Adipocyte (in vitro differentiated cells): ENCODE measurements around the gene HEXD.
"Not testable (repeated sequence)": the region's sequence is repeated elsewhere in the genome, so short reads cannot be mapped to it uniquely, and the experiment has no call there.

Source experiments
- DNase-seq: peaks from one replicate; pipeline ENCODE4 v3.0.0-alpha.2; 2015; ENCODE audit warnings: low read depth
- H3K27me3 ChIP-seq: replicated peaks from 2 replicates; pipeline ENCODE4 v1.7.0; 2013; ENCODE audit warnings: mild to moderate bottlenecking, low read length, moderate library complexity; ENCODE audit not compliant: control insufficient read depth, insufficient read depth
- H3K36me3 ChIP-seq: 2 replicates; pipeline ENCODE4 v1.7.0; 2013; ENCODE audit warnings: low read length, mild to moderate bottlenecking, moderate library complexity; ENCODE audit not compliant: control insufficient read depth, insufficient read depth, severe bottlenecking
- H3K4me1 ChIP-seq: 2 replicates; pipeline ENCODE4 v1.7.0; 2013; ENCODE audit warnings: mild to moderate bottlenecking, low read length, moderate library complexity; ENCODE audit not compliant: control insufficient read depth, insufficient read depth
- H3K4me3 ChIP-seq: 2 replicates; pipeline ENCODE4 v1.7.0; 2013; ENCODE audit warnings: mild to moderate bottlenecking, low read length, moderate library complexity
- H3K9ac ChIP-seq: 2 replicates; pipeline ENCODE4 v1.7.0; 2013; ENCODE audit warnings: mild to moderate bottlenecking, low read length, moderate library complexity
- H3K9me3 ChIP-seq: 2 replicates; pipeline ENCODE4 v1.7.0; 2013; ENCODE audit warnings: mild to moderate bottlenecking, low read length, moderate library complexity; ENCODE audit not compliant: control insufficient read depth

The HEXD gene

DNA sequence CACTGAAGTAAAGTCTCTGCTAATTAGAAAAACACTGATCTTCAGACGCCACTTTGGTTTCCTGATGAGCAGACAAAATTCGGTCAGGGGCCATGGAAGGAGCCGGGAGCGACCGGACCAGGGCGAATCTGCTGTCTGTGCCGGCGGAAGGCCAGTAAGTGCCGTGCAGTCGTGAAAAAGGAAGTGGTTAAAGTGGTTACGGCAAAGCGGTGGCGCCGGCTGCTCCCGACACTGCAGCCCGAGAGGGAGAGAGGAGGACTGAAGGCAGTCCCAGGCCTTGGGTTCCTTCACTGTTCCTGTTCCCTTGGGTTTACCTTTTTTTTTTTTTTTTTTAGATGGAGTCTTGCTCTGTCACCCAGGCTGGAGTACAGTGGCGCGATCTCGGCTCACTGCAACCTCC is 17.3 kb upstream of the HEXD start:
- H3K4me1 ChIP-seq, result peaks cover 40% of the 10 kb centered on the region
- H3K36me3 ChIP-seq, result peaks cover 9% of the 10 kb centered on the region
- H3K9ac ChIP-seq, result no peak overlapping the region
- H3K9me3 ChIP-seq, result no peaks in the 10 kb centered on the region
- no peak for DNase-seq
- H3K27me3 ChIP-seq, result no peaks in the 10 kb centered on the region
- H3K4me3 ChIP-seq, result no peak overlapping the region

DNA sequence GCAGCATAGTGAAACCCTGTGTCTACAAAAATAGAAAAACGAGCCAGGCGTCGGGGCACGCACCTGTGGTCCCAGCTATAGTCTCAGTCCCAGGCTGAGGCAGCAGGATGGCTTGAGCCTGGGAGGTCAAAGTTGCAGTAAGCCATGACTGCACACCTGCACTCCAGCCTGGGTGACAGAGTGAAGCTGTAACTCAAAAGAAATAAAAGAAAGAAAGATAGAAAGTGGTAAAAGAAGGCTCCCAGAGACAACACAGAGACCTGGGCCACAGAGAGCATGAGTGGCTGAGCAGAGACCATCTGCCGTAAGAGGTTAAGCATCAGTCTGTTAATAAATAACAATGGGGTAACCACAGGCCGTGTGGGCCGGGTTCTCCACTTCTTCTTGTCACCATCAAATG is 15.3 kb upstream of the HEXD start:
- peaks cover 22% of the 10 kb centered on the region for H3K4me1 ChIP-seq
- no peaks in the 10 kb centered on the region for H3K9me3 ChIP-seq
- H3K9ac ChIP-seq, result no peak overlapping the region
- DNase-seq, result no peak
- peaks cover 9% of the 10 kb centered on the region for H3K36me3 ChIP-seq
- no peaks in the 10 kb centered on the region for H3K27me3 ChIP-seq
- no peak overlapping the region for H3K4me3 ChIP-seq

DNA sequence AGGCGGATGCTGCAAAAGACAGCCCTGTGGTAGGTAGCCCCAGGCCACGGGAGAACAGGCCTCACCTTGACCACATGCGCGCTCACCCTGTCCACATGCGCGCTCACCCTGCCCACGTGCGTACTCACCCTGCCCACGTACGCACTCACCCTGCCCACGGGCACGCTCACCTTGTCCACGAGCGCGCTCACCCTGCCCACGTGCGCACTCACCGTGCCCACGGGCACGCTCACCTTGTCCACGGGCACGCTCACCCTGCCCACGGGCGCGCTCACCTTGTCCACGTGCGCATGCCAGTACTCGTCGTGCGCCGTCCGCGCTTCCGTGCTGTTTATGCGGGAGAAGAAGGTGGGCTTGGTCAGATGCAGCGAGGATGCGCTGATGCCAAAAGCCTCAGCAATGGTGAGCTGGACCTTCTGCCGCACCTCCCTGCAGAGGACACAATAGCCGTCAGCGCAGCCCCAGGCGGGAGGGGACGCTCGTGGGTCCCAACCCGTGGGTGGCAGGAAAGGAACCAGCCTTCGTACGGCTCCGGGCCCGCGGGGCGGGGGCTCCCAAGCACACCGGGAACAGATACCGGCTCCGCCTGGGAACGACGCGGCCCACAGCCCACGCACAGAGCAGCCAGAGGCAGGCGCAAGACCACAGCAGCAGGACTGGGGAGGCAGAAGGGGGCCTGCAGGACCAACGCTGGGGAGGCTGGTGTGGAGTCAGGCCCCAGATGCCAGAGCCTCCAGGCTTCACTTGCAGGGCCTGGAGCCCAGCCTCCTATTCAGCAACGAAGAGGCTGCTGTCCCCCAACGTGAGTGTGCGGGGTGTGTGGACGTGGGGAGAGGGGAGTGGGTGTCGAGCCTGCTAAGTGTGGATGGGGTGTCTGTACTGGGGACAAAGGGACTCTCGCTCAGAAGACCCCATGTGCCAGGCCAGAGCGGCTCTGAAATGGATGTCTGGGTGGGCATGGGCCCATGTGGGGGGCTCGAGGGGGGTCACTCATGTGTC is 14.2 kb upstream of the HEXD start:
- Histone ChIP-seq H3K9me3 (no peaks in the 10 kb centered on the region), H3K27me3 (no peaks in the 10 kb centered on the region), H3K9ac (no peak overlapping the region), H3K36me3 (peaks cover 9% of the 10 kb centered on the region), H3K4me3 (no peak overlapping the region), H3K4me1 (peaks cover 14% of the 10 kb centered on the region)
- no peak for DNase-seq

DNA sequence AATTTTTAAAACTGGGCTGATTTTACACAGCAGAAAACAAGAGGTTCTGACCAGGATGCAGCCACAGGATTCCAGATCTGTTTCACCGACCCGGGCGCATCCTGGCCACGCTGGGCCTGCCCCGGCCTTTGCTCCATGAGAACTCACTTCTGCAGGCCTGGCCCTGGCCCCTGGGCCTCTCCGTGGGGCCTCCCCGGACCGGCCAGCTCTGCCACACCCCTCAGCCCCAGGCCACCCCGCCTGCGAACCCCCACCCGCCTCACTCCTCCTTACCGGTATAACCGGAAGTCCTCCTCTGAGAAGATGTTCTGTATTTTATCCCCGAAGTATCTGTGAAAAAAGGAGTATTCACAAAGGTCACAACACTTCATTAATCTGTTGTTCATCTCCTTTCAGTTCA is 13.1 kb upstream of the HEXD start:
- H3K9ac ChIP-seq, result no peak overlapping the region
- H3K36me3 ChIP-seq, result peaks cover 9% of the 10 kb centered on the region
- no peaks in the 10 kb centered on the region for H3K27me3 ChIP-seq
- no peak overlapping the region for H3K4me3 ChIP-seq
- H3K9me3 ChIP-seq, result no peaks in the 10 kb centered on the region
- H3K4me1 ChIP-seq, result peaks cover 3% of the 10 kb centered on the region
- DNase-seq, result no peak

DNA sequence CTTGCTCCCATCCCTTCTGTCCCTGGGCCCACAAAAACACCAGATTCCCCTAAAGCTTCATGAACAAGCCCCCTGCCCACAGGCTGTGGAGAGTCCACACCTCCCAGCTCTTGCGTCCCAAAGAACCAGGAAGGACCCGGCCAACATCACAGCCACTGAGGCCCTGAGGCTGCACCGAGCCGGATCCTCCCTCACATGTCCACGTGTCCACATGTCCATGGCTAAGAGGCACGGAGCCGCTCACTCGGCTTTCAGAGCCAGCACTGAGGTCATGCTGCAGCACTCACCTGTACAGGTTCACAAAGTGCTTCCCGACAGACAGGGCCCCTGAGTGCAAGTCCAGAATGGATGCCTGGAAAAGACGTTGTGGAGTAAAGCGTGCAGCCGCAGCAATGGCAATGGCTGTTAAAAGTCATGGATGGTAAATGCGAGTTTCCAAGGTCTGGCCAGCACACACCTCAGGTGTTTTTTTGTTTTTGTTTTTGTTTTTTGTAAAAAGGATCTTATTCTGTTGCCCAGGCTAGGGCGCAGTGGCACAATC is 11.9 kb upstream of the HEXD start:
- no peak for DNase-seq
- Histone ChIP-seq H3K27me3 (no peaks in the 10 kb centered on the region), H3K9ac (no peak overlapping the region), H3K36me3 (peaks cover 9% of the 10 kb centered on the region), H3K4me1 (no peaks in the 10 kb centered on the region), H3K4me3 (no peak overlapping the region), H3K9me3 (no peaks in the 10 kb centered on the region)

DNA sequence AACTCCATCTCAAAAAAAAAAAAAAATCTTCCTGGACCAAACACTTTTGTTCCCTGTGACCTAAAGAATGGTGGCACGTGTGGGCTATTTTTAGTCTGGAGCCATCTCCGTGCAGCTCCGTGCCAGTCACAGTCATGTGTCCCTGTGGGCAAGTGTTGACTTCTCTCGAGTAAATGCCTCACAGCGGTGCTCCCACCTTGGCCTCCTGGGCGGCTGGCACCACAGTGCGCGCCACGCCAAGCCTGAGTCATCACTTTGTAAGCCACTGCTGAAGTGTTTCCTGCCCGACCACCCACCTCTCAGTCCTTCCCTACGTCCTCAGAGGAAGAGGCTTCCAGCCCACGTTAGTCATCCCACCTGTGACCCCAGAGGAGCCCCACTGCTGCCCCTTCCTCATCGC is 10.9 kb upstream of the HEXD start:
- H3K36me3 ChIP-seq, result peaks cover 9% of the 10 kb centered on the region
- H3K4me1 ChIP-seq, result no peaks in the 10 kb centered on the region
- no peaks in the 10 kb centered on the region for H3K27me3 ChIP-seq
- no peaks in the 10 kb centered on the region for H3K9me3 ChIP-seq
- no peak overlapping the region for H3K9ac ChIP-seq
- no peak overlapping the region for H3K4me3 ChIP-seq
- no peak for DNase-seq

DNA sequence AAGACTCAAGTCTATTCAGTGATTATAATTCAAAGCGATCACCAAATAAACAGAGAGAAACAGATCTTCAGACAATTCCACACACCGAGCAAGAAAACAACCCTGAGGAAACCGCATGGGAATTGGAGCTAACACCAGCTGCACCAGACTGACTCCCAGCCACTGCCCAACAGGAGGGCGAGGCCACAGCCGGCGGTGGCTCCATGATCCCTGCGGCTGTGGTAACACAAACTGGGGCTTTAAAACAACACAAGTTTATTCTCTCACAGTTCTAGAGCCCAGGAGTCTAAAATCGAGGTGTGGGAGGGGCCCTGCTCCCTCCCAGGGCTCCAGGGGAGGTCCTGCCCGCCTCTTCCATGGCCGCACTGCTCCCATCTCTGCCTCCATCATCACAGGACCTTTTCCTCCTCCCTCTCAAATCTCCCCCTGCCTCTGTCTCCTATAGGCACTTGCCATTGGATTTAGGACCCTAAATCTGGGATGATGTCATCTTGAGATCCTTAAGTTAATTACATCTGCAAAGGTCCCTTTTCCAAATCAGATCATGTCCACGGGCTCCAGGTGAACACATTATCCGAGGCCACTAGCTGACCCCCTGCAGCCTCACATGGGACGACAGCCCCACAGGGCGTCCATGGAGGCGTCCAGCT is 9.7 kb upstream of the HEXD start:
- no peaks in the 10 kb centered on the region for H3K4me1 ChIP-seq
- no peaks in the 10 kb centered on the region for H3K27me3 ChIP-seq
- H3K9ac ChIP-seq, result no peak overlapping the region
- H3K9me3 ChIP-seq, result no peaks in the 10 kb centered on the region
- H3K36me3 ChIP-seq, result peaks cover 9% of the 10 kb centered on the region
- H3K4me3 ChIP-seq, result no peak overlapping the region
- no peak for DNase-seq

DNA sequence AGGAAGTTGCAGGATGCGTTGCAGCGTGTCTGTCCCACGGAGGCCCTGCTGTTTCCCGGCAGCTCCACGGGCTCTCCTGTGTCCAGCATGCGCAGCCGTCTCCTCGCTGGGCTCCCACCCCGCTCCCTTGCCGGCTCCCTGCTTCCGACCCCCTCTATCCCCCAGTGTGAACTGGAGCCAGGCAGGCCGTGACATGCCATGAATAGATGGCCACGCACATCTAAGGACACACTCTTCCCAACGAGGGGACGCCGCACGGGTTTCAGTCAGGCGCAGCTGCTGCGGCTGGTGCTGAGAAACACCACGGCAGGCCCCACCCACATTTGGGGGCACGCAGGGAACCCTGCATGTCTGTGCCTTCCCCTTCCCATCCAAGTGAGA is 9.2 kb upstream of the HEXD start:
- Histone ChIP-seq H3K36me3 (peaks cover 4% of the 10 kb centered on the region), H3K4me1 (no peaks in the 10 kb centered on the region), H3K27me3 (no peaks in the 10 kb centered on the region), H3K4me3 (no peak overlapping the region), H3K9ac (no peak overlapping the region), H3K9me3 (no peaks in the 10 kb centered on the region)
- no peak for DNase-seq

DNA sequence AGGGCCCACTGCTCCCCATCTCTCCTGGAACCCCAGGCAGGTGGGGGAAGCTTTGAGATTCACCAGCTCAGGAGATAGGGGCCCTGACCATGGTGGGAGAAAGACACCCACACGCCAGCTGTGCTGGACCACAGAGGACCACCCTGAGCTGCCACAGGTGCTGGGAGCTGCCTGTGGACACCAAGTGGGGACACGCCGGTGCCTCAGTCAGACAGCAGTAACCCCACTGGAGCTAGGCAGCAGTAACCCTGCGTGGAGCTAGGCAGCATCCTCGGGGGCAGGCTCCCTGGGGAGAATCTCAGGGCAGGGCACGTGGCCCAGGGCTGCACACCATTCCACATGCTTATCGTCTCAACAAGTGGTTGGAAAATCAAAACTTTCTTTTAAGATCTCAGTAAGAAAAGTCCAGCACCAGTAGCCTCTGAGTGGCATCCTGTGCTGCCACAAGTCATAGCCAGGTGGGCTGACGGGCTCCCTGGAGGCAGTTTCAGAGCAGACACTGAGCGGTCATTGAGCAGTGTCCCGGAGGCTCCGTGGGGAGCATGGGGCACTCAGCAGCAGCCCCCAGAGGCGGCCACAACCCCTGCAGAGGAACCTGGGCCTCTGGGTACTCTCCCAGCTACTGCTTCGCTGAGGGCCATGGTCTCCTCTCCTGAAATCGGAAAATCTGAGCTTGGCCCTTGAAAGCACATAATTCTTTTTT is 8.0 kb upstream of the HEXD start:
- H3K36me3 ChIP-seq, result peaks cover 3% of the 10 kb centered on the region
- no peak overlapping the region for H3K9ac ChIP-seq
- H3K27me3 ChIP-seq, result no peaks in the 10 kb centered on the region
- DNase-seq, result no peak
- no peak overlapping the region for H3K4me3 ChIP-seq
- peaks cover 4% of the 10 kb centered on the region for H3K4me1 ChIP-seq
- no peaks in the 10 kb centered on the region for H3K9me3 ChIP-seq

DNA sequence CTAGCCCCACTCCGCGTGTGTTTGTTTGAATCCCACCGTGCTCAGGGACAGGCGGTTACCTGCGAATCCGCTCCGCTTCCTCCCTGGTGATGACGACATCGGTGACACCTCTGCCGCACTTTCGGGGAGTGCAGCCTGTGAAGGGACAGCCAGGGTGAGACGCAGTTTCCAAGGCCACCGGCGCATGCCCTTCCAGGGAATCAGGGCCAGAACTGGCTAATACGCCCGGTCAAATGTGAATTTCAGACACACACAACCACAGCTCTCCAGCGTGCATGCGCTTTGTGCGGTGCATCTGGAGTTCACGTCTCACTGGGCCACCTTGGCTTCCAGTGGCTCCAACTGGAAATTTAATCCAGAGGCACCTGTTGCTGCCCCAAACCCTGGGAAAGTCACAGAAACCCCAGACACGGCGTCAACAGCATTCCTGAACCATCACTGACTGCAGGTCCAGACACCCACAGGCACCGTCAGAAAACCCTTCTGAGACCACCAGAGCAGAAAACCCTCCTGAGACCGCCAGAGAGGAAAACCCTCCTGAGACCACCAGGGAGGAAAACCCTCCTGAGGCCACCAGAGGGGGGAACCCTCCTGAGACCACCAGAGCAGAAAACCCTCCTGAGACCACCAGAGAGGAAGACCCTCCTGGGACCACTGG is 6.6 kb upstream of the HEXD start:
- no peak overlapping the region for H3K9ac ChIP-seq
- no peaks in the 10 kb centered on the region for H3K27me3 ChIP-seq
- H3K4me3 ChIP-seq, result no peak overlapping the region
- no peaks in the 10 kb centered on the region for H3K9me3 ChIP-seq
- peaks cover 3% of the 10 kb centered on the region for H3K36me3 ChIP-seq
- DNase-seq, result no peak
- H3K4me1 ChIP-seq, result peaks cover 4% of the 10 kb centered on the region

DNA sequence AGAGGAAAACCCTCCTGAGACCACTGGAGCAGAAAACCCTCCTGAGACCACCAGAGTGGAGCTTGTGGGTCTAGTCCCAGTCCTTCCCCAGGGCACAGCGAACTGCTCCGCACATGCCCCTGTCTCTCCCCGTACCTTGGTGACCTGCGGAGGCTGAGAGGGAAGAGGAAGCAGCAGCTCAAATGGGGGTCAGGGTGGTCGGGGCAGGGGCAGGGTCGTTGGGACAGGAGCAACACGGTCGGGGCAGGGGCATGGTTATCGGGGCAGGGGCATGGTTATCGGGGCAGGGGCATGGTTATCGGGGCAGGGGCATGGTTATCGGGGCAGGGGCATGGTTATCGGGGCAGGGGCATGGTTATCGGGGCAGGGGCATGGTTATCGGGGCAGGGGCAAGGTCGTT is 6.1 kb upstream of the HEXD start:
- H3K9ac ChIP-seq, H3K27me3 ChIP-seq, DNase-seq: not testable (repeated sequence)

More for the DNA sequence above, 6.1 kb upstream of the HEXD start:
- not testable (repeated sequence) for H3K9me3 ChIP-seq, H3K4me3 ChIP-seq, H3K36me3 ChIP-seq, H3K4me1 ChIP-seq
